Tibial nerve (tissue), 4 donors: ENCODE data around the gene RAB1B. TPM values are rescaled to one million over a fixed set of nuclear protein-coding genes. Genes with fewer than 3 reads are reported as not detected.

Experiments used
- DNase-seq, 2 donors: peaks; one replicate each; pipeline ENCODE4 v3.0.0-alpha.2; 2019; ENCODE audit warnings: low spot score in 2 of 2
- H3K27ac ChIP-seq, 4 donors: fragments of 200-600 bp; sonication (generic) in 3 of 4; one replicate each; pipeline ENCODE4 v1.5.1; 2017 to 2019; ENCODE audit warnings: mild to moderate bottlenecking in 1 of 4
- H3K27me3 ChIP-seq, 2 donors: fragments of 200-600 bp; sonication (generic) in 1 of 2; one replicate each; pipeline versions ENCODE4 v1.5.1 to v1.6.0; 2017 to 2019
- H3K36me3 ChIP-seq, 3 donors: fragments of 200-600 bp; sonication (generic); one replicate each; pipeline ENCODE4 v1.5.1; 2018 to 2019
- H3K4me1 ChIP-seq, 4 donors: fragments of 200-600 bp; sonication (generic) in 3 of 4; one replicate each; pipeline ENCODE4 v1.5.1; 2017 to 2019
- H3K4me3 ChIP-seq, 4 donors: fragments of 200-600 bp; sonication (generic) in 3 of 4; one replicate each; pipeline ENCODE4 v1.5.1; 2017 to 2019; ENCODE audit warnings: mild to moderate bottlenecking in 1 of 4, moderate library complexity in 1 of 4
- H3K9me3 ChIP-seq, 4 donors: fragments of 200-600 bp; sonication (generic) in 3 of 4; one replicate each; pipeline ENCODE4 v1.5.1; 2017 to 2019
- EP300 ChIP-seq, 2 donors: sonication (generic); formaldehyde crosslinking; IDR thresholded peaks; one replicate each; pipeline ENCODE4 v1.6.1; 2017; ENCODE audit warnings: antibody characterized with exemption in 2 of 2, mild to moderate bottlenecking in 1 of 2
- POLR2A ChIP-seq, 2 donors: fragments of 450-650 bp; IDR thresholded peaks; one replicate each; pipeline ENCODE4 v1.6.1; 2017; ENCODE audit warnings: antibody characterized with exemption in 2 of 2, mild to moderate bottlenecking in 2 of 2, moderate library complexity in 2 of 2
- WGBS, 2 donors: methylation state at CpG; one replicate each; pipeline ENCODE4 v1.1.5; 2018; 5-methylcytosine and 5-hydroxymethylcytosine counted together
- total RNA-seq, 4 donors: library from RNA; depleted of rRNA; stranded (reverse); fragments of >200 nt; gene quantifications; one replicate each; pipeline ENCODE4 v1.1.0, GENCODE V29; 2016
- TF ChIP-seq, protein P1 (sequence below), 5 experiments: fragments of 200-600 bp in 3 of 5; fragments of 450-650 bp in 2 of 5; sonication (generic) in 3 of 5; IDR thresholded peaks; one replicate each; pipeline ENCODE4 v1.5.1; 2016 to 2019; ENCODE audit warnings: antibody characterized with exemption in 5 of 5, mild to moderate bottlenecking in 3 of 5, moderate library complexity in 2 of 5

RAB1B gene
- total RNA-seq, 4 donors from 2014 or later, result 76.3 to 144 (median 96.8) TPM

- WGBS, 2 donors, result 71 to 75% methylated on average over 4 of the region's 4 CpGs
- H3K27me3 ChIP-seq, result no peaks in the 10 kb centered on the region
- H3K27ac ChIP-seq, result peak overlapping the region in 2 of 4 donors; percentile 51 to 63
- H3K36me3 ChIP-seq, result no peaks in the 10 kb centered on the region
- no peak overlapping the region for H3K4me3 ChIP-seq
- peak in 1 of 2 donors; percentile 28 for TF ChIP-seq EP300 (IDR thresholded peaks at IDR 0.05)
- TF ChIP-seq POLR2A (IDR thresholded peaks at IDR 0.05), result no peak
- peaks cover 0 to 73% (median 36%) of the 10 kb centered on the region in 4 donors for H3K4me1 ChIP-seq
- no peaks in the 10 kb centered on the region for H3K9me3 ChIP-seq
- DNase-seq, result no peak
These were observed 53.2 kb downstream of the RAB1B start for GRCh38 chr11:66321606-66322005.

- peaks cover 0 to 73% (median 35%) of the 10 kb centered on the region in 4 donors for H3K4me1 ChIP-seq
- H3K27ac ChIP-seq, result peak overlapping the region in 2 of 4 donors; percentile 51 to 63
These were observed 54.4 kb downstream of the RAB1B start for GRCh38 chr11:66322732-66323427.

DNA sequence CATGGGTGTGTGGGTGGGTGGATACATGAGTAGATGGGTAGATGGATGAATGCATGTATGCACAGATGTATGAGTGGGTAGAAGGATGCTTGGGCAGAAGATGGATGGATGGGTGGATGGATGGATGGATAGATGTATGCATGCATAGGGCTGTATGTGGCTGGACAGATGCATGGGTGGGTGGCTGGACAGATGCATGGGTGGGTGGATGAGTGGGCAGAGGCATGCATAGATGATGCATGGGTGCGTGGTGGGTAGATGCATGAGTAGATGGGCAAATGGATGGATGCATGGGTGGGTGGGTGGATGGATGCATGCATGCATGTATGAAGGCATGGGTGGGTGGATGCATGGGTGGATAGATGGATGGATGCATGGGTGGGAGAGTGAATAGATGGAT, 55.2 kb downstream of the RAB1B start:
- WGBS, 2 donors, result 92 to 96% methylated on average over 1 of the region's 1 CpG
- no peak for DNase-seq
- no peak overlapping the region for H3K27ac ChIP-seq
- TF ChIP-seq EP300 (IDR thresholded peaks at IDR 0.05), result no peak
- TF ChIP-seq, protein P1, sequence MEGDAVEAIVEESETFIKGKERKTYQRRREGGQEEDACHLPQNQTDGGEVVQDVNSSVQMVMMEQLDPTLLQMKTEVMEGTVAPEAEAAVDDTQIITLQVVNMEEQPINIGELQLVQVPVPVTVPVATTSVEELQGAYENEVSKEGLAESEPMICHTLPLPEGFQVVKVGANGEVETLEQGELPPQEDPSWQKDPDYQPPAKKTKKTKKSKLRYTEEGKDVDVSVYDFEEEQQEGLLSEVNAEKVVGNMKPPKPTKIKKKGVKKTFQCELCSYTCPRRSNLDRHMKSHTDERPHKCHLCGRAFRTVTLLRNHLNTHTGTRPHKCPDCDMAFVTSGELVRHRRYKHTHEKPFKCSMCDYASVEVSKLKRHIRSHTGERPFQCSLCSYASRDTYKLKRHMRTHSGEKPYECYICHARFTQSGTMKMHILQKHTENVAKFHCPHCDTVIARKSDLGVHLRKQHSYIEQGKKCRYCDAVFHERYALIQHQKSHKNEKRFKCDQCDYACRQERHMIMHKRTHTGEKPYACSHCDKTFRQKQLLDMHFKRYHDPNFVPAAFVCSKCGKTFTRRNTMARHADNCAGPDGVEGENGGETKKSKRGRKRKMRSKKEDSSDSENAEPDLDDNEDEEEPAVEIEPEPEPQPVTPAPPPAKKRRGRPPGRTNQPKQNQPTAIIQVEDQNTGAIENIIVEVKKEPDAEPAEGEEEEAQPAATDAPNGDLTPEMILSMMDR (IDR thresholded peaks at IDR 0.05), result no peak
- no peak for TF ChIP-seq POLR2A (IDR thresholded peaks at IDR 0.05)
- H3K36me3 ChIP-seq, result no peaks in the 10 kb centered on the region
- H3K9me3 ChIP-seq, result no peaks in the 10 kb centered on the region
- no peaks in the 10 kb centered on the region for H3K27me3 ChIP-seq
- H3K4me1 ChIP-seq, result peaks cover 0 to 73% (median 35%) of the 10 kb centered on the region in 4 donors
- no peak overlapping the region for H3K4me3 ChIP-seq

More at GRCh38 chr11:66322732-66323427, 54.4 kb downstream of the RAB1B start:
- H3K9me3 ChIP-seq, result no peaks in the 10 kb centered on the region
- no peaks in the 10 kb centered on the region for H3K27me3 ChIP-seq
- DNase-seq, result peak; percentile 45 to 59
- TF ChIP-seq, protein P1 (IDR thresholded peaks at IDR 0.05), result no peak
- peak in 1 of 2 donors; percentile 18 for TF ChIP-seq EP300 (IDR thresholded peaks at IDR 0.05)
- H3K36me3 ChIP-seq, result no peaks in the 10 kb centered on the region
- no peak overlapping the region for H3K4me3 ChIP-seq
- WGBS, 2 donors, result 31 to 43% methylated on average over 10 to 11 of the region's 11 CpGs

DNA sequence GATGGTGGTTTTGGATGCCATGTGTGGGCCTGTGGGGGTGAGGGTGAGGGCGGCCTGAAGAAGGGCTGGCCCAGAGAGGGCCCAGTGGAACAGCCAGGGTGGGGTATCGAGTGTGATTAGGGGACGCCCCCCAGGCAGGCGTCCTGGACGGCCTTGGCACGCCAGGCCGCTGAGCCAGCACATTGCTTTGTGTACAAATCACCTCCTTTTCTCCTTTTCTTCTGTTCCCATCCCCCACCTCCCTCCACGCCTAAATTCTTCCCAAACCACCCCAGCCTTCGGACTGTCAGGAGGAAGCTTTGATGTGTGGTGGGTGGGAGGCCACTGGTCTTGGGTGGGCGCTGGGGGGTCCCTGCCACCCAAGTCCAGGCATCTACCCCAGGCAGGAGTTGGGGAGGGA, 56.2 kb downstream of the RAB1B start:
- Histone ChIP-seq H3K27ac (peak overlapping the region in 2 of 4 donors; percentile 3 to 52), H3K4me1 (peaks cover 0 to 76% (median 34%) of the 10 kb centered on the region in 4 donors), H3K4me3 (no peak overlapping the region), H3K9me3 (no peaks in the 10 kb centered on the region), H3K27me3 (no peaks in the 10 kb centered on the region), H3K36me3 (no peaks in the 10 kb centered on the region)
- 48 to 58% methylated on average over 10 of the region's 10 CpGs for whole genome bisulfite sequencing, 2 donors
- TF ChIP-seq, protein P1 (IDR thresholded peaks at IDR 0.05), result no peak
- TF ChIP-seq POLR2A (IDR thresholded peaks at IDR 0.05) (no peak), EP300 (IDR thresholded peaks at IDR 0.05) (no peak)
- no peak for DNase-seq

- 85 to 87% methylated on average over 5 to 6 of the region's 8 CpGs for WGBS, 2 donors
- H3K4me1 ChIP-seq, result peaks cover 0 to 76% (median 34%) of the 10 kb centered on the region in 4 donors
These were observed 56.8 kb downstream of the RAB1B start for GRCh38 chr11:66325263-66325671.

More at GRCh38 chr11:66325263-66325671, 56.8 kb downstream of the RAB1B start:
- Histone ChIP-seq H3K27me3 (no peaks in the 10 kb centered on the region), H3K27ac (peak overlapping the region in 2 of 4 donors; percentile 72 to 74), H3K9me3 (no peaks in the 10 kb centered on the region), H3K36me3 (no peaks in the 10 kb centered on the region), H3K4me3 (no peak overlapping the region)
- TF ChIP-seq, protein P1 (IDR thresholded peaks at IDR 0.05), result no peak
- TF ChIP-seq EP300 (IDR thresholded peaks at IDR 0.05) (no peak), POLR2A (IDR thresholded peaks at IDR 0.05) (no peak)
- DNase-seq, result no peak
